Transverse colon (tissue), 4 donors: ENCODE results near the gene ZFPM1.

Source experiments
- CTCF ChIP-seq, 5 experiments: fragments of 200-600 bp in 3 of 5; fragments of 450-650 bp in 2 of 5; sonication (generic) in 3 of 5; IDR thresholded peaks; 1 replicate in 2 of 5; 2 replicates in 3 of 5; pipeline ENCODE4 v1.5.1; 2016 to 2017; ENCODE audit warnings: antibody characterized with exemption in 5 of 5, inconsistent platforms in 3 of 5, mild to moderate bottlenecking in 2 of 5, moderate library complexity in 1 of 5
- POLR2A ChIP-seq: fragments of 450-650 bp; IDR thresholded peaks from one replicate; pipeline ENCODE4 v1.6.1; 2016; ENCODE audit warnings: antibody characterized with exemption, mild to moderate bottlenecking, moderate library complexity
- POLR2AphosphoS5 ChIP-seq, 3 donors: sonication (generic); formaldehyde crosslinking; IDR thresholded peaks; one replicate each; pipeline ENCODE4 v1.6.1; 2016; ENCODE audit warnings: antibody characterized with exemption in 3 of 3

GRCh38 chr16:88506723-88507122, 53.6 kb downstream of the ZFPM1 start:
- TF ChIP-seq POLR2A = no peak
- no peak for TF ChIP-seq POLR2AphosphoS5 (IDR thresholded peaks at IDR 0.05)
- TF ChIP-seq CTCF (IDR thresholded peaks at IDR 0.05) = no peak
